HUES6 (cell line): ENCODE data around the gene NTN1.
A peak's percentile ranks its signal among the peaks of the same experiment; 100 is the strongest.

Experiments
- H3K27ac ChIP-seq: 2 replicates; pipeline ENCODE4 v1.7.0; 2013; ENCODE audit warnings: low read depth, mild to moderate bottlenecking, low read length, inconsistent platforms
- H3K27me3 ChIP-seq: 2 replicates; pipeline ENCODE4 v1.6.1; 2013; ENCODE audit warnings: low read length; ENCODE audit not compliant: control insufficient read depth, insufficient read depth
- H3K36me3 ChIP-seq: 2 replicates; pipeline ENCODE4 v1.6.1; 2013; ENCODE audit warnings: low read length; ENCODE audit not compliant: control insufficient read depth, insufficient read depth
- H3K4me1 ChIP-seq: 2 replicates; pipeline ENCODE4 v1.6.1; 2013; ENCODE audit warnings: low read length; ENCODE audit not compliant: control insufficient read depth, insufficient read depth
- H3K4me3 ChIP-seq: 2 replicates; pipeline ENCODE4 v1.5.1; 2013; ENCODE audit warnings: low read depth, low read length
- H3K9ac ChIP-seq: one replicate; pipeline ENCODE4 v1.6.1; 2013; ENCODE audit warnings: mild to moderate bottlenecking, low read length
- H3K9me3 ChIP-seq: 2 replicates; pipeline ENCODE4 v1.6.1; 2013; ENCODE audit warnings: low read depth, low read length; ENCODE audit not compliant: control insufficient read depth, insufficient read depth

NTN1 gene

DNA sequence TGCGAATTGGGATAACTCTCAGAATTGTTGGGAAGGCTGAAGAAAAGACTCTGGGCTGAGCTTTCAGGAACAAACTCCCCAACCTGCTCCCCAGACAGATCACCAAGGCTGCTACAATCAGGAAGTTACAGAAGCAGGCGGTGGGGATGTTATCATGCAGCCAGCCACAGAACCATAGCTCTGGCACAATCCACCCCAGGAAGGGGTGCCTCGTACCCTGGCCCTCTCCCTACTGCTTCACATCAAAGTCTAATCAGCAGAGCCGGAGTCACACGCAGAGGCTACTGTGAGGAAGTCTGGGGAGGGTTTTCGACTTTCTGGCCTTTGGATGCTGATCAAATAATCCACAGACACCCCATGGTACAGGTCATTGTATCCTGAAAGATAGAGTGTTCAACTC, 86.8 kb downstream of the NTN1 start:
- peaks cover 25% of the 10 kb centered on the region for H3K4me1 ChIP-seq
- no peak overlapping the region for H3K27ac ChIP-seq
- no peaks in the 10 kb centered on the region for H3K27me3 ChIP-seq
- no peaks in the 10 kb centered on the region for H3K36me3 ChIP-seq
- H3K9ac ChIP-seq = no peak overlapping the region
- no peaks in the 10 kb centered on the region for H3K9me3 ChIP-seq
- no peak overlapping the region for H3K4me3 ChIP-seq

DNA sequence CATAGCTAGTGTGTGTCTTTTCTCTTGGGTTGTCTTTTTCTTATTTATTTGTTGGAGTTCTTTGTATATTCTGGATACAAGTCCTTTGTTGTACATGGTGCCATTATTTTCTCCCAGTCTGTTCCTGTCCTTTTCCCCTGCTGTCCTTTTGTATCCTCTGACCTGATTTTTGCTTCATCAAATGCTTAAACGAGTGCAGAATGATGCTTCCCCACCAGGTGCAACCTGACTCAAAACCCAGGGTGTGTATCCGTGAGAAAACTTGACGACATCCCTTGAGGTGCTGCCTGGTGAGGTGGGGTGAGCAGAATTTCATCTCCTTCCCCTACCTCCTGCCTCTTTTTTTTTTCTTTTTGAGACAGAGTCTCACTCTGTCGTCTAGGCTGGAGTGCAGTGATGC, 88.6 kb downstream of the NTN1 start:
- Histone ChIP-seq H3K4me3 (no peak overlapping the region), H3K9ac (no peak overlapping the region), H3K27me3 (no peaks in the 10 kb centered on the region), H3K36me3 (no peaks in the 10 kb centered on the region), H3K9me3 (no peaks in the 10 kb centered on the region), H3K4me1 (peaks cover 26% of the 10 kb centered on the region), H3K27ac (no peak overlapping the region)

DNA sequence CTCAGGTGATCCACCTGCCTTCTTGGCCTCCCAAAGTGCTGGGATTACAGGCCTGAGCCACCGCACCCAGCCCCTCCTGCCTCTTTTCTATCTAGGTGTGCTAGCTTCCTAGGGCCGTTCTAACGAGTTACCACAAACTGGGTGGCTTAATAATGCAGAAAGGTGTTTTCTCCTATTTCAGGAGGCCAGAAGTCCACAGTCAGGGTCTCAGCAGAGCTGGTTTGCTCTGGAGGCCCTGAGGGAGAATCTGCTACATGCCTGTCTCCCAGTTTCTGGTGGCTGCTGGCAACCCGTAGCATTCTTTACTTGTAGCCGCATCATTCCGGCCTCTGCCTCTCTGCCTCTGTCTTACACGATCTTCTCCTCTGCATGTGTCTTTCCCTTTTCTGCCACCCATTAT, 89.2 kb downstream of the NTN1 start:
- no peaks in the 10 kb centered on the region for H3K36me3 ChIP-seq
- peak overlapping the region; percentile 40 for H3K9ac ChIP-seq
- H3K4me1 ChIP-seq = peaks cover 32% of the 10 kb centered on the region
- no peak overlapping the region for H3K27ac ChIP-seq
- no peaks in the 10 kb centered on the region for H3K27me3 ChIP-seq
- H3K9me3 ChIP-seq = no peaks in the 10 kb centered on the region
- no peak overlapping the region for H3K4me3 ChIP-seq

DNA sequence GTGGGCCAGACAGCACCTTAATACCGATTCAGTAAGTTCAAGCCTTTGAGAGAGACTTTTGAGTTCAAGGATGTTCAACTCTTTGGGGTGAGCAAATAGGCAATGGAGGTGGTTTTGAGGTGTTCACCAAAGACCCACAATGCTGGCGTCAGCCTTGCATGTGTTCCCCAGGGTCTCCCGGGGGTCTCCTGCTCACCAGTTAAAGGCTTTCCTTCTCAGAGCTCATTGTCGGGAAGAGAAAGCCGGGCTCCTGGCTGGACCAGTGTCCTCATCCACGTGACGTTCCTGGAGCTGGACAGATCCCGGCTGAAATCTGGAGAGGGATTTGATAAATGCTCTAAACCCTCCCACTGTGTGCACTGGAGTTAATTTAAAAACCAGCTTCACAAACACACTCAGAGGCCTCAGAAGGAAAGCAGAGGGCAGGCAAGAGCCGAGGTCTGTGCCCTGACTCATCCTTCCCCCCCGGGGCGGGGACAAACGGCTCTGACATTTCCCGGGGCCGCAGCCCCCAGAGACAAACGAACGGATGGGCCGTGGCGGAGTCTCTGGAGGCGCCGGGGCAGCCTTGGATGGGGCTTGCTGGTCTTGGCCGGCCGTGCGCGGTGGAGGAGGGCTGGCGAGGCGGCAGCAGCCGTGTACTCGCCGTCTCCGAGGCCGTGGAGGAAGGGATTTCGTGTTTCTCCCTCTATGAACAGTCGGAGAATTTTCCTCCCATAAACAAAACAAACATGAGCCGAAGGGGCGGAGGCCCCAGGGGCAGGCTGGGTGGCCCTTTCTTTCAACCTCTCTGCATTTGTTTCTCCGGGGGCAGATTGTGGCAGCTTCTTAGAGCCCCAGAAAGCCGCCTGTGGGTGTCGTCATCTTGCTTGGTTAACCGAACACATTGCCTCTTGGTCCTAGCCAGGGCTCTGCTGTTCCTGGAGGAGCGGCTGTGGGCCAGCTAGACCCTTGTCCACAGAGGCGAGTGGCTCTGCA, 94.2 kb downstream of the NTN1 start:
- Histone ChIP-seq H3K27me3 (no peaks in the 10 kb centered on the region), H3K4me3 (peak overlapping the region; percentile 54), H3K9me3 (no peaks in the 10 kb centered on the region), H3K36me3 (no peaks in the 10 kb centered on the region), H3K4me1 (peaks cover 32% of the 10 kb centered on the region), H3K27ac (peak overlapping the region; percentile 57; the same call in 1 of the 2 replicates), H3K9ac (peak overlapping the region; percentile 64)

DNA sequence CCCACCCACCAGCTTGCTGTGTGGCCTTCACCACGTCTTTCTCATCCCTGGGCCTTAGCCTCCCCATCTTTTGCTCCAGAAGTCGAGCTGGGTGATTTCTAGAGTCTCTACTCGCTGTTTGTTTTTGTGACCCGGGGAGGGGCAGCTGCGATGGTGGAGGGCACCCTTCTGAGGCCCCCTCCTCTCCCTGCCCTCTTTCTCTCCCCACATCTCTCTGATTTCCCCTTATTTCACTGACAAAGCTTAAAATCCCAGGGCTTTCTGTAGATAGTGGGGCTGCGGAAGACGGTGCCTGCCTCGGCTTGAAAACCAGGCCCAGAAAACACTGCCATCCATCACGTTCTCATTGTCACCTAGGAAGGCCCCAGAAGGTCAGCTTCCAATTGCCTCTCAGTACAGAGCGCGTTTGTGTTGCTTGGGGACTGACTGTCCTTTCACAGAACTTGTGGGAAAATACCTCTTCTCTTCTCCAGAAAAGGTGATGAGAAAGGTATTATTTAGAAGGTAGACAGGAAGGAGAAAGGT, 95.1 kb downstream of the NTN1 start:
- Histone ChIP-seq H3K4me3 (no peak overlapping the region), H3K27ac (no peak overlapping the region), H3K9ac (no peak overlapping the region), H3K4me1 (peaks cover 25% of the 10 kb centered on the region), H3K9me3 (no peaks in the 10 kb centered on the region), H3K36me3 (no peaks in the 10 kb centered on the region), H3K27me3 (no peaks in the 10 kb centered on the region)

- Histone ChIP-seq H3K4me3 (no peak overlapping the region), H3K36me3 (no peaks in the 10 kb centered on the region), H3K9ac (no peak overlapping the region), H3K9me3 (no peaks in the 10 kb centered on the region), H3K27ac (no peak overlapping the region), H3K27me3 (no peaks in the 10 kb centered on the region), H3K4me1 (peaks cover 24% of the 10 kb centered on the region)
Measured at GRCh38 chr17:9116861-9117568, 95.7 kb downstream of the NTN1 start.

DNA sequence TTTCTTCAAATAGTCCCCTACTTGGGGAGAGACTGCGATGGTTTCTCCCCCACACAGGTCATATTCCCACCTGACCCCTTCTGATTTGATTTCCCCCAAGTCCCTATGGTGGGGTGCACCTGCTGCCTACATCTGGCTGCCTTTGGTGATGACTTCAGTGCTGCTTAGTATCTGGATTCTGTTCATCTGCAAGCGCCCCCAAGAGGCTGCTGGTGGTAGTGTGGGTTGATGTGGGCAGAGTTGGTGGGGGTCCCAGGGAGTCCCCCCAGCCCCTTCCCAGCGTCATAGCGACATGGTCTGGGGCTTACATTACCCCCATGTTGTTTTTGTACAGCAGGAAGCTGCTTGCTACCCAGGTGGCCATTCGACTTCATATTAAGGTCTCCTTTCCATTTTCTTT, 99.2 kb downstream of the NTN1 start:
- H3K36me3 ChIP-seq = no peaks in the 10 kb centered on the region
- H3K4me3 ChIP-seq = no peak overlapping the region
- no peak overlapping the region for H3K9ac ChIP-seq
- H3K4me1 ChIP-seq = peaks cover 17% of the 10 kb centered on the region
- H3K27ac ChIP-seq = no peak overlapping the region
- H3K27me3 ChIP-seq = no peaks in the 10 kb centered on the region
- H3K9me3 ChIP-seq = no peaks in the 10 kb centered on the region

- no peaks in the 10 kb centered on the region for H3K27me3 ChIP-seq
- no peak overlapping the region for H3K9ac ChIP-seq
- peaks cover 10% of the 10 kb centered on the region for H3K4me1 ChIP-seq
- H3K4me3 ChIP-seq = no peak overlapping the region
- H3K9me3 ChIP-seq = no peaks in the 10 kb centered on the region
- H3K36me3 ChIP-seq = no peaks in the 10 kb centered on the region
- no peak overlapping the region for H3K27ac ChIP-seq
Measured at GRCh38 chr17:9121186-9121820, 100.0 kb downstream of the NTN1 start.

DNA sequence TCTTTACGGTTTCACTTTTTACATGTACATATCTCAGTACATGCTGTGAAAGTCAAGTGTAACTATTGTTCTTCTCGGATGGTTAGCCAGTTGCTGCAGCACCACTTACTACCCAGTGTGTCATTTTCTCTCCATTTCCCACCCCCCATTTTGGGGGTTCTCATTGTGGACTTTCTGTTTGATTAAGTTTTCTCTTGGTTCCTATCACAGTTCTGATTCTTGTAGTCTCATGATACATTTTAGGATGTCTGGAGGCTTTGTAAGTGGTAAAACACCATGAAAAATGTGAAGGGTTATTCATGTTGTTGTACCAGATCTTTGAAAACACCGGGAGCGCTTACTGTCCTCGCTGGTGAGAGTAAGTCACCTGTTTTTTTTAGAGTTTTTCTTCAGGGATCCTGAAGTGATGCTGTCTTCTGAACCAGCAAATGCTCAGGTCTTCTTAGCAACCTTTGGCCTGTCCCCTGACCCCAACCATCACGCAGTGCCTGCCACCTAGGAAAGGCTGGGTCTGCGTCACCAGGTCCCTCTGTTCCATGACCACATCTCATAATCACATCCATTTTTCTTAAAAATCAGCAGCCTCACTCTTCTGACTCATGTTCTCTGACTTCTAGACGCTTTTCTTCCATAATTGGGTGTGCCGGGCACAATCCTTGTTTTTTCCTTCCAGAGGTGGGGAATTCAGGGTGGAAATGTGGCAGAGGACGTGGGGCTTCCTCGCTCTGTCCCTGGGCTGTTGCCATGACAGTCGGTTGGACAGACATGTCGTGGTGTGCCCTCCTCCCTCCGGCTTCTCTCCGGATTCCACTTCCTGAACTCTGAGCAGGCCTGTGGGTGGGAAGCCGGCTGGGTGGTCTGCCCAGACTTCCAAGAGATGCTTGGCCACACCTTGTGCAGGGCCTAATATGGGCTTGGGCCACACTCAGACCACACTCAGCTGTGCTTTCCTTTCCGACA, 102.6 kb downstream of the NTN1 start:
- Histone ChIP-seq H3K4me1 (no peaks in the 10 kb centered on the region), H3K4me3 (no peak overlapping the region), H3K9me3 (no peaks in the 10 kb centered on the region), H3K9ac (no peak overlapping the region), H3K36me3 (no peaks in the 10 kb centered on the region), H3K27ac (no peak overlapping the region), H3K27me3 (no peaks in the 10 kb centered on the region)

DNA sequence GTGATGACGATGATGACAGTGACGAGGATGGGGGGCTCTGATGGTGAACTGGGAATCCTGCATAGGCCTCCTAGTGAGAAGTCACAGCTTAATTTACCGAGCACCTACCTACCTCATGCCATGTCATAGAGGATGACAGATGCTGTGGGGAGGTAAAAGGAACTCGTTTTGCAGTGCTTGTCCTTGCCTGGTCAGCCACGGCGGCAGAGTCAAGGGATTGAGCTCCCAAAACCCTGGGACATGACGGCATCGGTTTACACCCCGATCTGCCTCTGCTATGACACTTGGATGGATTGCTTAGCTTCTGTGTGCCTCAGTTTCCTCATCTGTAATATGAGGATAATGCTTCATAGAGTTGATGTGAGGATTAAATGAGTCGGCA, 103.2 kb downstream of the NTN1 start:
- Histone ChIP-seq H3K9ac (no peak overlapping the region), H3K4me1 (no peaks in the 10 kb centered on the region), H3K4me3 (no peak overlapping the region), H3K27ac (no peak overlapping the region), H3K27me3 (no peaks in the 10 kb centered on the region), H3K9me3 (no peaks in the 10 kb centered on the region), H3K36me3 (no peaks in the 10 kb centered on the region)
